ENCODE data around the gene FGD2. TPM values are rescaled to one million over a fixed set of nuclear protein-coding genes. Genes with fewer than 3 reads are reported as not detected.

The FGD2 gene
- total and polyA plus RNA-seq, 9 of the 15 experiments (the other 6 are each of a cell fraction or from before 2014, with no cell fraction given): 0.09 TPM; not detected in 8

DNA sequence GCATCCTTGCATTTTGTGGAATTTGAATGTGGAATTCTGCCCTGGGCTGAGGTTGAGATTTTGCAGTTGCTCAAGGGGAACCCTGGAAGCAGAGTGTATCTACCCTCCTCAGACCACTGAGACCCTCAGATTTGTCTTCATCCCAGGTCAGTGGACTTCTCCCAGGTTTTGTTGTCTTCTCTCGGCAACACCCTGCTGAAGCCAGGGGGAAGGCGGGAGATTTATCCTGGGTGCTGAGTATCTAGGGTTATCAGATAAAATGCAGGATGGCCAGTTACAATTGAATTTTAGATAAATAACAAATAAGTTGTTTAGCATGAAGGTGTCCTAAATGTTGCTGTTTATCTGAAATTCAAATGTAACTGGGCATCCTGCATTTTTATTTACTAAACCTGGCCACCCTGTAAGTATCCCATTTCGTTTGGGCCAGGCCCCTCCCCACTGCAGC lies 43.0 kb downstream of the FGD2 start (continued):
- TF ChIP-seq SOX6 (IDR thresholded peaks at IDR 0.05) (0 out of 2 replicates have a peak, but pooled peaks have one; percentile 4), GATA2 (CRISPR knock-in tag; IDR thresholded peaks at IDR 0.05) (0 out of 2 replicates have a peak, but pooled peaks have one; percentile 6), XRCC4 (IDR thresholded peaks at IDR 0.05; ENCODE audit: extremely low read depth, insufficient read depth, insufficient read length) (no peak), MYNN (IDR thresholded peaks at IDR 0.05) (peak; percentile 11), MYNN (CRISPR knock-in tag; IDR thresholded peaks at IDR 0.05) (no peak), BHLHE40 (IDR thresholded peaks at IDR 0.05; ENCODE audit: low read length) (0 out of 2 replicates have a peak, but pooled peaks have one; percentile 3), XRCC5 (IDR thresholded peaks at IDR 0.05; ENCODE audit: low read depth, low read length) (0 out of 2 replicates have a peak, but pooled peaks have one; percentile 13), HDAC1 (IDR thresholded peaks at IDR 0.05) (0 out of 4 replicates have a peak, but pooled peaks of 1 of the 2 experiments have one; percentile 37), PTRF (tag; IDR thresholded peaks at IDR 0.05) (no peak), CC2D1A (IDR thresholded peaks at IDR 0.05) (0 out of 2 replicates have a peak, but pooled peaks have one; percentile 64), NR2C2 (CRISPR knock-in tag; IDR thresholded peaks at IDR 0.05) (no peak), NR2C2 (tag; IDR thresholded peaks at IDR 0.05) (0 out of 2 replicates have a peak, but pooled peaks have one; percentile 13), GTF2E2 (tag; IDR thresholded peaks at IDR 0.05) (0 out of 2 replicates have a peak, but pooled peaks have one; percentile 22), GATAD2B (IDR thresholded peaks at IDR 0.05; ENCODE audit: borderline replicate concordance) (0 out of 2 replicates have a peak, but pooled peaks have one; percentile 43), RCOR1 (IDR thresholded peaks at IDR 0.05; ENCODE audit: borderline replicate concordance in 1 of 2, low read depth in 2 of 2, low read length in 2 of 2) (peak in 1 of 2 experiments; percentile 1; a peak in 1 of 4 replicates)
- TF ChIP-seq, protein P1, sequence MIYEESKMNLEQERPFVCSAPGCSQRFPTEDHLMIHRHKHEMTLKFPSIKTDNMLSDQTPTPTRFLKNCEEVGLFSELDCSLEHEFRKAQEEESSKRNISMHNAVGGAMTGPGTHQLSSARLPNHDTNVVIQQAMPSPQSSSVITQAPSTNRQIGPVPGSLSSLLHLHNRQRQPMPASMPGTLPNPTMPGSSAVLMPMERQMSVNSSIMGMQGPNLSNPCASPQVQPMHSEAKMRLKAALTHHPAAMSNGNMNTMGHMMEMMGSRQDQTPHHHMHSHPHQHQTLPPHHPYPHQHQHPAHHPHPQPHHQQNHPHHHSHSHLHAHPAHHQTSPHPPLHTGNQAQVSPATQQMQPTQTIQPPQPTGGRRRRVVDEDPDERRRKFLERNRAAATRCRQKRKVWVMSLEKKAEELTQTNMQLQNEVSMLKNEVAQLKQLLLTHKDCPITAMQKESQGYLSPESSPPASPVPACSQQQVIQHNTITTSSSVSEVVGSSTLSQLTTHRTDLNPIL (CRISPR knock-in tag; IDR thresholded peaks at IDR 0.05): no peak
- TF ChIP-seq, protein P2, sequence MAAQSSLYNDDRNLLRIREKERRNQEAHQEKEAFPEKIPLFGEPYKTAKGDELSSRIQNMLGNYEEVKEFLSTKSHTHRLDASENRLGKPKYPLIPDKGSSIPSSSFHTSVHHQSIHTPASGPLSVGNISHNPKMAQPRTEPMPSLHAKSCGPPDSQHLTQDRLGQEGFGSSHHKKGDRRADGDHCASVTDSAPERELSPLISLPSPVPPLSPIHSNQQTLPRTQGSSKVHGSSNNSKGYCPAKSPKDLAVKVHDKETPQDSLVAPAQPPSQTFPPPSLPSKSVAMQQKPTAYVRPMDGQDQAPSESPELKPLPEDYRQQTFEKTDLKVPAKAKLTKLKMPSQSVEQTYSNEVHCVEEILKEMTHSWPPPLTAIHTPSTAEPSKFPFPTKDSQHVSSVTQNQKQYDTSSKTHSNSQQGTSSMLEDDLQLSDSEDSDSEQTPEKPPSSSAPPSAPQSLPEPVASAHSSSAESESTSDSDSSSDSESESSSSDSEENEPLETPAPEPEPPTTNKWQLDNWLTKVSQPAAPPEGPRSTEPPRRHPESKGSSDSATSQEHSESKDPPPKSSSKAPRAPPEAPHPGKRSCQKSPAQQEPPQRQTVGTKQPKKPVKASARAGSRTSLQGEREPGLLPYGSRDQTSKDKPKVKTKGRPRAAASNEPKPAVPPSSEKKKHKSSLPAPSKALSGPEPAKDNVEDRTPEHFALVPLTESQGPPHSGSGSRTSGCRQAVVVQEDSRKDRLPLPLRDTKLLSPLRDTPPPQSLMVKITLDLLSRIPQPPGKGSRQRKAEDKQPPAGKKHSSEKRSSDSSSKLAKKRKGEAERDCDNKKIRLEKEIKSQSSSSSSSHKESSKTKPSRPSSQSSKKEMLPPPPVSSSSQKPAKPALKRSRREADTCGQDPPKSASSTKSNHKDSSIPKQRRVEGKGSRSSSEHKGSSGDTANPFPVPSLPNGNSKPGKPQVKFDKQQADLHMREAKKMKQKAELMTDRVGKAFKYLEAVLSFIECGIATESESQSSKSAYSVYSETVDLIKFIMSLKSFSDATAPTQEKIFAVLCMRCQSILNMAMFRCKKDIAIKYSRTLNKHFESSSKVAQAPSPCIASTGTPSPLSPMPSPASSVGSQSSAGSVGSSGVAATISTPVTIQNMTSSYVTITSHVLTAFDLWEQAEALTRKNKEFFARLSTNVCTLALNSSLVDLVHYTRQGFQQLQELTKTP (IDR thresholded peaks at IDR 0.05; ENCODE audit: low read depth in 1 of 2, partially characterized antibody in 2 of 2): peak in 1 of 2 experiments; percentile 93
- TF ChIP-seq, protein P3, sequence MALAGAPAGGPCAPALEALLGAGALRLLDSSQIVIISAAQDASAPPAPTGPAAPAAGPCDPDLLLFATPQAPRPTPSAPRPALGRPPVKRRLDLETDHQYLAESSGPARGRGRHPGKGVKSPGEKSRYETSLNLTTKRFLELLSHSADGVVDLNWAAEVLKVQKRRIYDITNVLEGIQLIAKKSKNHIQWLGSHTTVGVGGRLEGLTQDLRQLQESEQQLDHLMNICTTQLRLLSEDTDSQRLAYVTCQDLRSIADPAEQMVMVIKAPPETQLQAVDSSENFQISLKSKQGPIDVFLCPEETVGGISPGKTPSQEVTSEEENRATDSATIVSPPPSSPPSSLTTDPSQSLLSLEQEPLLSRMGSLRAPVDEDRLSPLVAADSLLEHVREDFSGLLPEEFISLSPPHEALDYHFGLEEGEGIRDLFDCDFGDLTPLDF (CRISPR knock-in tag; IDR thresholded peaks at IDR 0.05): 0 out of 2 replicates have a peak, but pooled peaks have one; percentile 10
- TF ChIP-seq, protein P4, sequence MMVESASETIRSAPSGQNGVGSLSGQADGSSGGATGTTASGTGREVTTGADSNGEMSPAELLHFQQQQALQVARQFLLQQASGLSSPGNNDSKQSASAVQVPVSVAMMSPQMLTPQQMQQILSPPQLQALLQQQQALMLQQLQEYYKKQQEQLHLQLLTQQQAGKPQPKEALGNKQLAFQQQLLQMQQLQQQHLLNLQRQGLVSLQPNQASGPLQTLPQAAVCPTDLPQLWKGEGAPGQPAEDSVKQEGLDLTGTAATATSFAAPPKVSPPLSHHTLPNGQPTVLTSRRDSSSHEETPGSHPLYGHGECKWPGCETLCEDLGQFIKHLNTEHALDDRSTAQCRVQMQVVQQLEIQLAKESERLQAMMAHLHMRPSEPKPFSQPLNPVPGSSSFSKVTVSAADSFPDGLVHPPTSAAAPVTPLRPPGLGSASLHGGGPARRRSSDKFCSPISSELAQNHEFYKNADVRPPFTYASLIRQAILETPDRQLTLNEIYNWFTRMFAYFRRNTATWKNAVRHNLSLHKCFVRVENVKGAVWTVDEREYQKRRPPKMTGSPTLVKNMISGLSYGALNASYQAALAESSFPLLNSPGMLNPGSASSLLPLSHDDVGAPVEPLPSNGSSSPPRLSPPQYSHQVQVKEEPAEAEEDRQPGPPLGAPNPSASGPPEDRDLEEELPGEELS (CRISPR knock-in tag; IDR thresholded peaks at IDR 0.05; ENCODE audit: borderline replicate concordance): peak; percentile 39; the same call in 1 of the 2 replicates
